Measurements from ENCODE around the gene DGKH.

- no peak for TF ChIP-seq CTCF (conservative IDR thresholded peaks at IDR 0.05; ENCODE audit: low read length)
- no peak for TF ChIP-seq EZH2phosphoT487 (IDR thresholded peaks at IDR 0.05; ENCODE audit: borderline replicate concordance)
Measured at GRCh38 chr13:42102961-42103865, 54.8 kb downstream of the DGKH start.
